T47D (cell line): Measurements from ENCODE around the gene MERTK.
"Not testable (repeated sequence)": the region's sequence is repeated elsewhere in the genome, so short reads cannot be mapped to it uniquely, and the experiment has no call there.

Experiments
- DNase-seq, 2 experiments: peaks; one replicate each; pipeline versions ENCODE4 v3.0.0 to v3.0.0-alpha.2; 2011 to 2012; ENCODE audit warnings: low read depth in 1 of 2, low spot score in 1 of 2
- JUND ChIP-seq: IDR thresholded peaks from 2 replicates; pipeline ENCODE4 v1.6.1; 2012; ENCODE audit warnings: low read depth
- in situ Hi-C: cut with HindIII; loops from 2 replicates; pipeline ENCODE4 v1.10.0; 2016; ENCODE audit warnings: low sequenced_read_pairs, low pct_unique_long_range_greater_than_20kb

The MERTK gene

DNA sequence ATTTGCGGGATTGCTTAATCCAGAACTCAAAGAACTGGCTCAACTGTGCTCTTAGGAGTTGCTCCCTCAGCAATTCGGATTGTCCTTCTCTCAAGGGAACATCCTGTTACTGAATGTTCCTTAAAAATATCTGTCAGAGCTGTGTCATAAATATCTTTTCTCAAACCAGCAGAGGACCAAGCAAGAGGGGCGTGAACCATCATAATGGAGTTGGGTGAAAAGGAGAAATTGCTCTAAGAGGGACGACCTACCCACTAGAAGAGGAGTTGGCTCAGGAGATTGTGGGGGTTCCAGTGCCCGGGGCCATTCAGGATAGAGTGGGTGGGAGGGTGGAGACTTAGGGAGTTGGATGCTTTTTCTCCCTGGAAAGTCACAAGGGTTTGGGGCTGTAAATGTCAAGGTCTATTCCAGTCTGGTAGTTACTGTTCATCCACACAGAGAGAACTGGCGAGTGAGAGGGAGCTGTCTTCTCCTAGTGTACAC is 59.5 kb downstream of the MERTK start:
- TF ChIP-seq JUND: no peak
- DNase-seq: no peak
- in situ Hi-C loops: no loop called here

DNA sequence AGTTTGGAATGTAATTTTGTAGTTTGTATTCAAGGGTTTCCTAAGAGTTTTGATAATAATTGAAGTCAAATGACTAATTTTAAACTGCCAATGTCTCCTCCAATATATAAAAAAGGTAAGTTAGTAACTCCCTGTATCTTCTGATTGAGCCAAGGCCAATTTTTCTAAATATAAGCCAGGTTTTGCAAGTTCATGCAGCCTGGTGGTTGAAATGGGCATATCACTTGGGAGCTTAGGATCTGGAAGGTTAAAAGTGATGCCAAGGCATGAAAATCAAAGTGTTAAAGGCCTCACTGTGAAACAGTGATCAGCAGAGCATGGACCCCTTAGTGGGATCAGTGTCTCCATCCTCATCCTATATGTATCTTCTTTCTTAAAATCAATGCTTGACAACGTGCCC is 60.5 kb downstream of the MERTK start:
- in situ Hi-C loops: no loop called here

DNA sequence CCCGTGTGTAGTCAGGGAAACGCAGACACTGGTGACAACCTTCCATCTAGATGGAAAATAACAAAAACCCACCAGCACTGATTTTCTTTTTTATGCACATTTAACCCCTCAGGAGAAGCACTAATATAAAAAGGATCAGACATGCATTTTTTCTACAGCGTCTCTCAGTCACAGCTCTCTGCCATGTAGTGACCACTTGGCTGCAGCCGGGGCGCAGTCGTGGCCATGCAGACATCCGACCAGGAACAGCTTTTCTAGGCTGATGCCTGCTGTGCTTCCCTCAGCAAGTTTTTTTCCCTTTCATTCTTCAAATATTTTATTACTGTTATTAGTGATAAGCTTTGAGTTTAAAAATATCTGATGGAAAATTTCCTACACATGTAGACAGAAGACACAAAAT is 63.3 kb downstream of the MERTK start:
- no peak for TF ChIP-seq JUND
- no peak for DNase-seq
- in situ Hi-C loops: no loop called here

More for the DNA sequence above, 60.5 kb downstream of the MERTK start:
- no peak for TF ChIP-seq JUND
- no peak for DNase-seq

DNA sequence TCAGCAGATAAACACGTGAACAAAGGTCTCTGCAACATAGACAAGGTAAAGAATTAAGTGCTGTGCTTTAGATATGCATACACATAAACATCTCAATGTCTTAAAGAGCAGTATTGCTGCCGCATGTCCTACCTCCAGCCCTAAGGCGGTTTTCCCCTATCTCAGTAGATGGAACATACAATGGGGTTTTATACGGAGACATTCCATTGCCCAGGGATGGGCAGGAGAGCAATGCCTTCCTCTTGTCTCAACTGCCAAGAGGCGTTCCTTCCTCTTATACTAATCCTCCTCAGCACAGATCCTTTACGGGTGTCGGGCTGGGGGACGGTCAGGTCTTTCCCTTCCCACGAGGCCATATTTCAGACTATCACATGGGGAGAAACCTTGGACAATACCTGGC is 64.7 kb downstream of the MERTK start:
- in situ Hi-C loops, DNase-seq: not testable (repeated sequence)

DNA sequence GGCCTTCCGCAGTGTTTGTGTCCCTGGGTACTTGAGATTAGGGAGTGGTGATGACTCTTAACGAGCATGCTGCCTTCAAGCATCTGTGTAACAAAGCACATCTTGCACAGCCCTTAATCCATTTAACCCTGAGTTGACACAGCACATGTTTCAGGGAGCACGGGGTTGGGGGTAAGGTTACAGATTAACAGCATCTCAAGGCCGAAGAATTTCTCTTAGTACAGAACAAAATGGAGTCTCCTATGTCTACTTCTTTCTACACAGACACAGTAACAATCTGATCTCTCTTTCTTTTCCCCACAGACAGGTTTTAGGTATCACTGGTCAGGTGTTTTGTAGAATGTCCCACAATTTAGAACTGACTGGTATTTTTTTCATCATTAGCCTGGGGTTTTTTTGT is 65.1 kb downstream of the MERTK start:
- DNase-seq, in situ Hi-C loops: not testable (repeated sequence)

DNA sequence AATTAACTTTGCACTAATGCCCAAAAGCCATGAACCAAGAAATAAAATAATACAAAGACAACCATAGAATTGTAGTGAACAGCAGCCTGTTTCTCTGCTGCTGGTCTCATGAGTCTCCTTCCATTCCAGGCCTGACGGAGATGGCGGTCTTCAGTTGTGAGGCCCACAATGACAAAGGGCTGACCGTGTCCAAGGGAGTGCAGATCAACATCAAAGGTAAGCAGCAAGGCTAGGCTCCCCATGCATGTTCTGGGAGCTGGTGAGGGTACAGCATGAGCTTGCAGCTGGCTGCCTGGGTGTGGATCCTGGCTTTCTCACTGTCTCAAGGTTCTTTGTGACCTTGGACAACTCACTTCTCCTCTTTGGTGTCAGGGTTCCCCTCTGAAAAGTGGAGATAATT is 66.7 kb downstream of the MERTK start:
- TF ChIP-seq JUND: no peak
- in situ Hi-C loops: no loop called here
- no peak for DNase-seq

DNA sequence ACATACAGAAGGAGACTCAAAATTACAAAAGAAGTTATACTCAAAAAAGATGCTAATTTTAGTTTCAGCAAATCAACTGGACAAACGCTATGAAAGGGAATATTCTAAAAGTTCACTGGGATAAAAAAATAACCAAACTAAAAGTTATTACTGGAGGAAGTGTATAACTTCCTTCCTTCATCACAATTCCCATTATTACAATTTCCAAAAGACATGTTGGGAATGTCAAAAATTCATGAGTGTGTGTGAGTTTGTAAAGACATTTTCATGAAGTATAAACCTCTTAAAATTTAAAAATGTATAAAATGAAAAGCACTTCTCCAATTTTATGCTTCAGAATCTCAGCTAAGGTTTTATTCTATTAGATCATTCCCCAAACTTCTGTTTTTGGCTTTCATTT is 67.8 kb downstream of the MERTK start:
- TF ChIP-seq JUND: no peak
- in situ Hi-C loops: no loop called here
- DNase-seq: no peak

DNA sequence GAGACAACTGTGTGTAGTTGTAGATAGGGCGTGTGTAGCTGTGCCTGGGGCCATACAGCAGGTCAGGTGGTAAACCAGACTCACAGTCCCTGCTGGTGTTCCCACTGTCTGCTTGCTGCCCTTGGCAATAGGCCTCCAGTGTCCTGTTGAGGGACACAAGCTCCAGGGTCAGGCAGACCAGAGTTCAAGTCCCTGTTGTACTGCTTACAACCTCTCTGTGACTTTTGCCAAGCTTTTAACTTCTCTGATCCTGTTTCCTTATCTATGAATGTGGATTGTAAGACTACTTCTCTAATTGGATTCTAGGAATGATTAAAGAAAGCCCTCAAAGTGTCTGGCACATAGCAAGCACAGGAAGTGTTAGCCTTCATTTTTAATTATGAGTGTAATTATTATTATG is 68.6 kb downstream of the MERTK start:
- TF ChIP-seq JUND: no peak
- DNase-seq: no peak
- in situ Hi-C loops: no loop called here

DNA sequence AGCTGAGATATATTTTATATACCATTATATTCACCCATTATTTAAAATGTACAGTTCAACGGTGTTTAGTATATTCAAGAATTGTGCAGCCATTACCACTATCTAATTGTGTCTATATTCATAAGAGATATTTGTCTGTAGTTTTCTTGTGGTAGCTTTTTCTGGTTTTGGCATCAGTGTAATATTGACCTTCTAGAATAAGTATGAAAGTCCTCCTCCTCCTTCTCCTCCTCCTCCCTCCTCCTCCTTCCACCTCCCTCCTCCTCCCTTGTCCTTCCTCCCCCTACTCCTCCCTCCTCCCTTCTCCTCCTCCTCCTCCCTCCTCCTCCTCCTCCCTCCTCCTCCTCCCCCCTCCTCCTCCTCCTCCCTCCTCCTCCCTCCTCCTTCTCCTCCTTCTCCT is 72.0 kb downstream of the MERTK start:
- DNase-seq: no peak
- TF ChIP-seq JUND: no peak
- in situ Hi-C loops: no loop called here

DNA sequence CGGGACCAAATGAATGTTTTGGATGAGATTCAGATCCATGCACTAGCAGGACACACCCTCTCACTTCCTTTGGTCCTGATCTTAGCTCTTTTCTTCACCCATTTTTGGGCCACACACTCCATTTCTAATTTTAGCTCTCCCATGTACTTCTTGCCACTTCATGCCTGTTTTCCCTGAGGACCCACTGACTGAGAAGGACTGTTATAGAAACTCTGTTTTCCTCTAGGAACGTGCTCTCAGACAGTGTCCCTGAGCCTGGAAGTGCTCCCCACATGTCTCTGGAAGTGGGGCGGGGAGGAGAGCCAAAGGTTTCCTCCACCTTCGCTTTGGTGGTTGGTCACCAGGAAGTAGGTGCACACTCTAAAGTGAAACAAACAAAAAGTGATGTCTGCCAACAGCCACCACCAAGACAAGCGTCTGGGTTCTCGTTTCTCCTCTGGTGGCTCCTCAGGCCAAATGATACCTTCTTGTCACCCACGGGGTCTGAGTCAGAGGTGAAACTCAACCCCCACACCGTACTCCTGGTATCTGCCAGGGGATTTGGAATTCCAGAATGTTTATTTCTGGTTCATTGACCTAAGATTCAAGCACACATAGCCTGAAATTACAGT is 74.7 kb downstream of the MERTK start:
- in situ Hi-C loops: no loop called here
- TF ChIP-seq JUND: no peak
- DNase-seq: no peak

DNA sequence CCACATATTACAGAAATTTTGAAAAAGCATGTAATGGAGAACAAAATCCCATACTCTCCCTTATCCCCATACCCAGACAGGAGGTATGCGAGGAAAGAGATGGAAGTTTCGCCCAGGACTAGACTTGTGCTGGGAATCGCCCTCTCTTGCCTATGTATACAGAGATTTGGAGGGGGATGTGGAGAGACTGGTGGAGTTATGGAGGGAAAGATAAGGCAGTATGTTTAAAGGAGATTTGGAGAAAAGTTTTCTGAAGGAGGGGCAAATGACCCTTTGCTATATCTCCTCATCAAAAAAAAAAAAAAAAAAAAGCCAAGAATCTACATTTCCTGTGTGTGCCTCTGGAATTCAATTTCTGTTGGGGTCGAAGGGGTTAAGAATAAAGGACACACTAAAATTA is 75.3 kb downstream of the MERTK start:
- no peak for TF ChIP-seq JUND
- DNase-seq: no peak
- in situ Hi-C loops: no loop called here

DNA sequence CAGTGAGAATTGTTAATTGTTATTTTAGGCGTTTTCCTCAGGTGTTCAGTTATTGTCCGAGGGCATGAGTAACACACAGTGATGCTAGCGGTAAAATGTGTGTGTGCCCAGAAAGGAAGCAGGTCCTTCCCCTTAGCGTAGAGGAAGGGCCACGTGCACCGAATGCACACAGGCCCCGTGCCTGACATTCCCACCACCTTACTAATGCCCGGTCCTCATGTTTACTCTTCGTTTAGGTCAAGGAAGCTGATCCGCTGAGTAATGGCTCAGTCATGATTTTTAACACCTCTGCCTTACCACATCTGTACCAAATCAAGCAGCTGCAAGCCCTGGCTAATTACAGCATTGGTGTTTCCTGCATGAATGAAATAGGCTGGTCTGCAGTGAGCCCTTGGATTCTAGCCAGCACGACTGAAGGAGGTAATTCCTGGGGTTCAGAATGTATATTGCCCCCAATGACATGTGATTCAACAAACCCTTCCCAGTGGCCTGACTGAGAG is 76.7 kb downstream of the MERTK start:
- in situ Hi-C loops: no loop called here
- TF ChIP-seq JUND: no peak
- no peak for DNase-seq

DNA sequence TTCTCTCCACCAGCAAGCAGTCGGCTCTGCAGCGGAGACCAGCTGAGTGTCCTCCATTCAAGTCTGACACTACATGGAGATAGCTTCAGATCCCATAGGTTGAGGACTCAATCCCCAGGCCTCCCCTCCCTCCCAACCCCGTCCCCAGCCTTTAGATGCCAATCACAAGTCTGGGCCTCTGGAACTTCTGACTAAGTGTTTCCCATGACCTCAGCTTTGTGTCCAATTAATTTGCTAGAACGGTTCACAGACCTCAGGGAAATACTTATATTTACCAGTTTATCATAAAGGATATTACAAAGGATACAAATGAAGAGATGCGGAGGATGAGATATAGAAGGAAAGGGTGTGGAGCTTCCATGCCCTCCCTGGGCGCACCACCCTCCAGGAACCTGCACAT is 77.4 kb downstream of the MERTK start:
- no peak for TF ChIP-seq JUND
- in situ Hi-C loops: no loop called here
- DNase-seq: no peak

DNA sequence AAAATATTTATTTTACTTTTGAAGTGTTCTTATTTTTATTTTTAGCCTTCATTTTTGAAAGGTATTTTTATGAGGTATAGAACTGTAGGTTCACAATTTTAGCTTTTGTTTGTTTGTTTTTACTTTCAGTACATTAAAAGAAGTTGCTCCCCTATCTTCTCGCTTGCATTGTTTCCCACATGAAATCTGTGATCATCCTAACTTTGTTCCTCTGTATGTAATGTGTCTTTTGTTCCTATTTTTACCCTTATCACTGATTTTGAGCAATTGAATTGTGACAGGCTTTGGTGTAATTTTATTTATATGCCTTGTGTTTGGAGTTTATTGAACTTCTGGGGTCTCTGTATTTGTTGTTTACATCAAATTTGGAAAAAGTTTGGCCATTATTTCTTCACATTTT is 78.8 kb downstream of the MERTK start:
- in situ Hi-C loops: no loop called here
- no peak for DNase-seq
- TF ChIP-seq JUND: no peak
